NCI-H446 (cell line): Measurements from ENCODE around the gene UST.

Source experiments
- DNase-seq, 2 experiments: peaks; one replicate each; lab custom pipeline; 2025; lab: John Stamatoyannopoulos, UW

UST gene

DNA sequence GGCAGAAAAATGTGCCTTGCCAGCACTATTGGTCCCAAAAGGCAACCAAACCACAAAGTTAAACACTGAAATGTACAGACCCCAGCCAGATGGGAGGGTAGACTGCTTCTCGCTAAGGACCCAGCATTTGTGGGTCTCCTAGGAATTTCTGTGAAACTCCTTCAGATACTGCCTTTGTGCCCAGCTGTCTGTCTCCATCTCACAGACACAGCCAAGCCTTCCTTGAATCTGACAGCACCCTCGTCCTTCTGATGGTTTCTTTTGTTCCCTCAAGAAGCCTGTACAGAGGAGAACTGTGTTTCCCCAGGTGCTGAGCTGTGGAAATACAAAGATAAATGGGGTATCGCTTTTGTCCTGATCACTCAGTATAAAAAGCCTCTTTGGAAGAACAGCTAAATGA is 316.6 kb downstream of the UST start:
- DNase-seq, result no peak

DNA sequence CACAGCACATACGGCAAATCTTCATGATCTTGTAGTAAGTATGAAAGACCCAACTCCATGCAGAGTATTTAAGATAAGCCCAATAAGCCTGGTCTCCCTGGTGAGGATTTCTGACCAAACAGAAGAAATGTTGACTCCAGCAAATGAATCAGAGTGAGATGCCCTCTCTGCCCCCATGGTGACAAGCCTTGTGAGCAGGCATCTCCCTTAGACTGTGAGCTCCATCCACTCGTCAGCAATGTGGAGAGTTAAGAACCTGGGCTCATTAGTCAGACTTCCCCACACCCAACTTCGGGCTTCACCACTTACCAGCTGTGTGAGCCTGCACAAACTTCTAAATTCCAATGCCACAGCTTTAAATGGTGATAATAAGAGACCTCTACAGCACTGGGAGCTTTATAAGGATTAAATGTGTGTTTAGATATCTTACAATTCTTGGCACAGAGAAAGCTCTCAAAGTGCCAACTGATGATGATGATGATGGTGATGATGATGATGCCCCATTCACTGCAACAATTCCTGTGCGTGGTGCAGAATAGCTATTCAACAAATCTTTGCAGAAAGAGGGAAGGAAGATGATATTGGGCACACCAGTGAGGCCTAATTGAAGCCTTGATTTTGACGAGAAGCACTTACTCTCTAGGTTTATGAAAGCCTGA is 317.3 kb downstream of the UST start:
- no peak for DNase-seq

DNA sequence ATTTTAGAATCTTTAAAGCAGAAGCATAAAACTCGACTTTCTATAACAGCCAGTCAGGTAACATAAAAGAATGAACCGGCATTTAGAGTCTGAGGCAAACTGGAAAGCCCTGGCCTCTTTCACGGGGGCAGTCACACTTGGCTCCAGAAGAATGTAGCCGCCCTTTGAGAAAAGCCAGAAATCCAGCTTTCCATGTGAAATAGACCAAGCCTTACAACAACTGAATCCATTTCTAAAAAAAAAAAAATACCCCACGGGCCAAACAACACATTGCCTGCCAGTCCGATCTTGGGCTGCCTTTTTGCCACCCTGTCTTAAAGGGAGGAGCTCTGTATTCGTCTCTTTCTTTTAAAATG is 317.8 kb downstream of the UST start:
- DNase-seq, result no peak

DNA sequence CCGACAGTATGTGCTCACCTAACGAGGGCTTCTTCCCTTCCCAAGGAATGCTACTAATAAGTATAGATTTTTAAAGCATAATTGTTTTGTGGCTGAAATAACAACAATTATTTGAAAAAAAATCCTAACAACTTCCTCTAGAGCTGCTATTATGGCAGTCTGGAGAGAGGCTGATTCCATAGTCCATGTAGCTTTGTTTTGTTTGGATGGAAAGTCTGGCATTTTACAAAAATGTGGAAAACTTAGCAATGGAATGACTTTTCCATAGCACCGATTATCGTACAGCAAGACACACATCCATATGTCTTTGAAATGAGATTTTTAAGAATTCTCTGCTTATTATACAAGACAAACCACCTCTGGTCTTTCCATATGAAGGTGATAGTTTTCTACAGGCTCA is 318.3 kb downstream of the UST start:
- DNase-seq, result no peak

DNA sequence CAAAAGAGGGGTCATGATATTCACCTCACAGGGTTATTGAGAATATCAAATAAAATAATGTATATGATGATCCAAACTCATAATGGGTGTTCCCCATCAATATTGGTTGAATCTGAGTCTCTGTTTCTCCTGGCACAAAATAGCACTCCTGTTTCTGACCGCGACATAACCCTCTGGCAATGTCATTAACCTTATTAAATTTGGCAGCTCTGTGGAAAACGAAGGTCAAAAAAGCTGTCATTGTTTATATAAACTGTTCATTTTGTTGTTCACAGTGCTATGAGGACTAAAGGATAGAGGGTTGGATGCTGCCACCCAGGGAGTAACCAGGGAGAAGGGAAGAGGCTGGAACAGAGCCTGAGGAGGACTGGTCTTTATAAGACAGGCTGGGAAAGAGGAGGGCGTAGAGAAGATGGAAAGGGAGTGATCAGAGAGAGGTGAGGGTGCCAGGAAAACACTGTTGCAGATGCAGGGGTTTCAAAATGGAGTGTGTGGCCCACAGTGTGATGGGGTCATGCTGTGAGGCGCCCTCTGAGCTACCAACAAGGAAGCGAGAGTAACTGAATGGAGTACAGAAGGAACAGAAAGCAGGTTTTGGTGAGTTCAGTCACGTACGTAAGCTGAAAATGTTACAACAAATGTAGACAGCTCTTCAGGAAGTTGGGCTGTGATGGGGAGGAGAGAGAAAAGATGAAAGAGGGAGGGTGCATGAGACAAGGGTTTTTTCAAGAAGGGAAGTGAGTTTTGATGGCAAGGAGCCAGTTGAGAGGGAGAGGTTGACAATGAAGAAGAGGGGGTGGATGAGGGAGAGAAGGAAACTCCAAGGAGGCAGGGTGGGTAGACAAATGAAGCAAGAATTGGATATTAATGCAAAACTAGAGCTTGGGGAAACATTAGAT is 319.1 kb downstream of the UST start:
- DNase-seq, result no peak

DNA sequence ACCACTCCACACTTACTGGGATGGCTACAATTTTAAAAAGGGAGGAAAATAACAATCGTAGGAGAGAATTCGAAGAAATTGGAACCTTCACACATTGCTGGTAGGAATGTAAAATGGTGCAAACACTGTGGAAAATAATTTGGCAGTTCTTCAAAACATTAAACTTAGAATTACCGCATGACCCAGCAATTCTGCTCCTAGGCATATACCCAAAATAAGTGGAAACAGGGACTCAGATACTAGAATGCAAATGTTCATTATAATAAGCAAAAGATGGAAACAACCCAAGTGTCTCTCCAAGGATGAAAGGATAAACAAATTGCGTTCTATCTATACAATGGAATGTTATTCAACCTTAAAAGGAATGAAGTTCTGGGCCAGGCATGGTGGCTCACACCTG is 325.2 kb downstream of the UST start:
- DNase-seq, result no peak

DNA sequence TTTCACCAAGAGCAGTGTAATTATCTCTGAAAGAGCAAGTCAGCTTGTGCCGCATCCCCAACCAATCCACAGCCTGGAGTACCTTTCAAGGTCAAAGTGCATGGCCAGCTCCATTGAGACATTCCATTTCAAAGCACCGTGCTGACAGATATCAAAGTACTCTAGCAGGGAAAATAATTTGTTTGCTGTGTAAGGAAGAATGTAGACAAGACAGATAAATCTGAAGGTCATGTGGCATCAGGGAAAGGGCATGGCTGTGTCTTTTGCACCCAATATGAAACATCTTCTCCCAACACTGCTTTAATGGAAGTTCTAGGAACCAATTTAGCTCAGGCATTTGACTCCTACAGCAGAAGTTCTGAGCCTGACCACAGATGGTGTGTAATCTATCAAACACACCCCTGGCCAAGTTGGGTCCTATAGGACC is 328.0 kb downstream of the UST start:
- no peak for DNase-seq

DNA sequence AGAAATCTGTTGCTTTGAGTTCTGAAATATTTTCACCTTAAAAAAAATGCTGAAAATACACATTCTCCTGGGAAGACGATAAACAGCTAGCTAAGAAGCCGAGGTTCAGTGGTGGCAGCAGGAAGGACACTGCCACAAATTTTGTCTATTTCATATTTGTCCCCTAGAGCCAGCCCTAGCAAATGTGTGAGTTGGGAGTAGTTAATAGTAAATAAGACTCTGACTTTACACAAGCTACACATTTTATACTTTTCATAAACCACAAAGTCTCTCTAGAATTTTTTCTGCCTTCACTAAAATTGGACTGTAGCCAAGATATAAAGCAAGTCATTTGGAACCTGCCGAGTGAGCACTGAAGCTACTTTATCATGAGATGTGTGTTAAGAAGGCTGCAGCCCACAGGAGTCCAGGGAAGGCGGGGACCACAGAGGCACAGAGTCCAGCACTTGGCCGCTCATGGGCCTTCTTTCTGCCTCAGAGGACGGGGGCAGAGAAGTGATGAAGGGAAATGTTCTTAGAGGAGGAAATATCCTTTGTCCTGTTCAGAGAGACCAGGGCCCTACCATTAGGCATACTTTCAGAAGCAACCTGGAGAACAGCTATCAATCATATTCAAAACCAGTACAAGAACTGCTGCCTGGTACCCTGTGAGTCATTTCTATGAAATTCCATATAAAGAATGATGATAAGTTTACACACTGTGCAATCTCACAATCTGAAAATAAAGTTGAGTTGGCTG is 329.0 kb downstream of the UST start:
- DNase-seq, result no peak

DNA sequence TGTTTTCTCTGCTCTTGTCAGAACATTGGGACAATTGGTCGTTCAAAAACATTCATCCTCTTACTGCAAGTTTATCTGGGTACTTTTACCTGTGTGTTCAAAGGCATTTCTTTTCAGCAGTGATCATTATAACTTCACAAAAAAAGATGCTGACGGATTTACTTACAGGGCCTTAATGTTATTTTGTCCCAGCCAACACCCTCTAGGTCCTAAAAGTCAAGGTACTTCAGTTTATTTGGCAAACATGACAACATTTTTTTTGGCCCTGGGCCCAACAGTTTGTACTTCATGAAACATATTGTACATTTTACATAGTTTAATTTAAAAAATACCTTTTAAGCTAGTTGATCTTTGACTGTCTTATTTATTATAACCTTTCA is 329.5 kb downstream of the UST start:
- DNase-seq, result no peak

DNA sequence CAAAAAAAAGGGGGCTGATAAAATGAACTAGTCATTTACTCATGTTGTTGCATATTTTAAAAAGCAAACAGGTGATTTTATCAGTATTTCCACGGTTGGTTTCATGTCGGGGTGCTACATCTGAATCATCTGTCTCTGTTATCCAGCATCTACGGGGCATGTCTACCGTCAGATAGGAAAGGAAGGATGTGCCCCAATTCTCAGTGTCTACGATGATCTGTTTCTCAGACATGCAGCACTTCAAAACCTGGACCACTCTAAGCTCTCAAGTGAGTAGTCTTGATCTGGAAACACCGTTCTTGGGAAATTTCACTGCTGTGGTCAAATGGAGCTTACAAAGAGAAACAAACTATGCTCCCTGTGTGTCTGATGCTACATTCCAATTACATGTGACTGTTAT is 330.4 kb downstream of the UST start:
- DNase-seq, result no peak

DNA sequence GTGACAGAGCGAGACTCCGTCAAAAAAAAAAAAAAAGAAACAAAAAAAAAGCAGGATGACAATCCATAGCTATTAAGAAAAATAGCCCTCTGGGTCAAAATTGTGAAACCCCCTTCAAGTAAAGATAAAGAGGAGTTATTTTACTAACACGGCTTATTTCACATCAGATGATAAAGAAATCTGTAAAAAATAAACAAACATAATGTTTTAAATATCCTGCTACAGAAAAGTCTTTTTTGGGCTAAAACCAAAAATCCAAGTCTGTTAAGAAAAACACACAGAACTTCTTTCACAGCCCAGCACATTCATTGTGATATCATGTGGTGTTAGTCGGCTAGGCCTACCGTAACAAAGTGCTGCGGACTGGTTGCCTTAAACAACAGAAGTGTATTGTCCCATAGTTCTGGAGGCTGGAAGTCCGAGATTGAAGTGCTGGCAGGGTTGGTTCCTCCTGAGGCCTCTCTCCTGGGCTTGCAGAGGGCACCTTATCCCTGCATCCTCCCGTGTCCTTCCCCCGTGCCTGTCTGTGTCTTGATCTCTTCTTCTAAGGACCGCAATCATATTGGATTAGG is 331.5 kb downstream of the UST start:
- DNase-seq, result no peak

DNA sequence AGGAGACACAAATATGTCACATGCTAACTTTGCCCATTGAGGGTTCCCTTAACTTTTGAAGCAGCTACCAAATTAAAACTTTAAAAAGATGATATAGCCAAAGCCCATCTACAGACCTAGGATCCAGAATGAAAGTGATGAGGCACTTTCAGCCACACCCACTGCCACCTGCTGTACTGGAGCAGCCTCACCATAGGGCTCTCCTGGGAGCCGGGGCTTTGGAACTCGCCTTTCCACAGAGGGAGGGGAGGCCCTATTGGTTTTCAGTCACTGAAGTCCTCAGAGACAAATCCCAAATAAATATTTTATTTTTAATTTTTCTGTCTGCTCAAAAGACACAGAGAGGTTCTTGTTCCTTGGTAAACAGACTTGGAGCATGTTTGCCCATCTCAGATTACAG is 332.6 kb downstream of the UST start:
- no peak for DNase-seq

DNA sequence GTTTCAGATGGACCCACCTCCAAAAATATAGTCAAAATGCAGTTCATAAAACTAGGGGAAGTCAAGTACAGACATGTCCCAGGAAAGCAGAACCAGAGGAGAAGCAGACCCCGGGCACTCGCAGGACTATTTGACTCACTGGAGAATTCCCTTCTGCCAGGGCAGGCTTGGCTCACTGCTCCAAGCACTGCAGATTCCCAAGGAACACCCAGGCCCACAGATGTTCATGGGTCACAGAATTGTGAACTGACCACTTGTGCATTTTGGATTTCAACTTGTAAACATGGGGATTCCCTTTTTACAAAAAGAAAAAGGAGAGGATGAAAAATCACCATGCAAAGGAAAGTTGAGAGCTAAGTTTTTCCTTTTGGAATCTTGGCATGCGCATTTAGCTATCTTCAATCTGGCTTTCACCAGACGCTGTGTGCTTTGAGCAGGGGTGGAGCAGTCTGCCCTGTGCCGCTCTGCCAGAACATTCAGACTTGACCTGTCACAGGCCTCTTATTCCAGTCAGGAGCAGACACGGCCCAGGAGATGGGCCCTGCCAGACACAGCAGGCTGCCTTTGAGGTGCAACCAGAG is 333.2 kb downstream of the UST start:
- DNase-seq, result no peak

DNA sequence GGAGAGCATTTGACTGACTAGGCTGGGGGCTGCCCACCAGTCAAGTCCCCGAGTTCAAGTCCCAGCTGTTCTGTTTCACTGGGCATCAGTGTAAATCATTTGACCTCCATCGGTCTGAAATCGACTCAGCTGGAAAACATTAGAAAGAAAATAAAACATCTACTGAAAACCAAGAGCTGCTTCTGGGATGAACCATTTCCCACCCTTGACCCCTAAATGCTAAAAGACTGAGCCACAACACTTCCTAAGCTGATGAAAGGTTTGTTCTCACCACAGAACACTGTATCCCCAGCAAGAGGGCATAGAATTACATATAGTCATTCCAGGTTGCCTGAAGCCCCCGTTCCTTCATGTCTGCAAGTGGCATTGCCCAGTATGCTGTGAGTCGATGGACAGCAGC is 333.7 kb downstream of the UST start:
- no peak for DNase-seq

DNA sequence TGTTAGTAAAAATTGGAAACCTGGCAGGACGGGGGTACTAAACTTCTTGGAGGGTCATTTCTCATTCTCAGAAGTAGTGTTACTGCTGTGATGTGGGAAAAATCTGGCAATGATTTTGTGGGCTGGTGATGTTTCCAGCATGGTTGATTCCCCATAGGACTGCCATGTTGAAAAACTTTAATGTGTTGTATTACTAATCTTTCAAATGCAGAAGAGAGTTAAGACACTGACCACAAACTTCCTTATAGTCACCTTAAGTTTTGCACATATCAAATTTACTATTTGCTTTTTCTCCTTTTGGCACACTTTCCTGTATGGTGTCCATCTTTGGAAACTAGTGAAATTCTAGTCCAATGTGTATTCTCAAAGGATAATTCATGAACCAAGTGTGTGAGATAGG is 334.5 kb downstream of the UST start:
- DNase-seq, result no peak

DNA sequence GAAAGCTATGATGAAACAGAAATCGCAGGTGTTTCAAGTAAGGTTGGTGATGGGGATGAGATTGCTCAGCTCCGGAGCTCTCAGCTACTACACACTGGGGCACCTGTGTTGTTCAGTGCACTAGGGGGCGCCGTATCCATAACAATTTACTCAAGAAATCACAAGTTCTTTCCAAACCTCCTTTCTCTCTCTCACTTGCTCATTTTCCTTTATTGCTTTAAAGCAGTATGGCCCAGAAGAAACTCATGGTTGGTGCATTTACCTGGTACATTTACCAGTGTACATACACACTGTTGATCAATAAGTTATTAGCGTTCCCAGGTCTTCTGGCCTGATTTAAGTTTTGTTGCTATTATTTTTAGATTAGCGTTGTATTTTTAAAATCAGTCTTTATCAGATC is 335.5 kb downstream of the UST start:
- DNase-seq, result peak; percentile 2 to 28

DNA sequence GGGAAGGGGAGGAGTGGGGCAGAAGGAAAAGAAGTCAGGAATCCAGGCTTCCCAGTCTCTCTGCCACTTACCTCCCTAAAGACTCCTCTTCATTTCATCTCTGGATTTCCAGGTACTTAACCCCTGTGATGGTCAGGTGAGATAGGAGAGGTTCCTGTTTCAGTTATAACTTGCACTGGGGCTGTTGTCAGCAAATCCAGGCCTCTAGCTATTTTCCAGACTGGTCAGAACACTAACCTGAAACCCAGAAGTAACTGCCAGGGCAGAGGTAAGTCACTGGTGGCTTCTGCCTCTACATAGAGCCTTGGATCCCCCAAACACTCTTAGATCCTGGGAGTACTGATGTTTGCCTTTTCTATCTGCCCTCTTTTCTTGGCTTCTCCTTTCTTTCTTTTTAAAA is 337.2 kb downstream of the UST start:
- no peak for DNase-seq

DNA sequence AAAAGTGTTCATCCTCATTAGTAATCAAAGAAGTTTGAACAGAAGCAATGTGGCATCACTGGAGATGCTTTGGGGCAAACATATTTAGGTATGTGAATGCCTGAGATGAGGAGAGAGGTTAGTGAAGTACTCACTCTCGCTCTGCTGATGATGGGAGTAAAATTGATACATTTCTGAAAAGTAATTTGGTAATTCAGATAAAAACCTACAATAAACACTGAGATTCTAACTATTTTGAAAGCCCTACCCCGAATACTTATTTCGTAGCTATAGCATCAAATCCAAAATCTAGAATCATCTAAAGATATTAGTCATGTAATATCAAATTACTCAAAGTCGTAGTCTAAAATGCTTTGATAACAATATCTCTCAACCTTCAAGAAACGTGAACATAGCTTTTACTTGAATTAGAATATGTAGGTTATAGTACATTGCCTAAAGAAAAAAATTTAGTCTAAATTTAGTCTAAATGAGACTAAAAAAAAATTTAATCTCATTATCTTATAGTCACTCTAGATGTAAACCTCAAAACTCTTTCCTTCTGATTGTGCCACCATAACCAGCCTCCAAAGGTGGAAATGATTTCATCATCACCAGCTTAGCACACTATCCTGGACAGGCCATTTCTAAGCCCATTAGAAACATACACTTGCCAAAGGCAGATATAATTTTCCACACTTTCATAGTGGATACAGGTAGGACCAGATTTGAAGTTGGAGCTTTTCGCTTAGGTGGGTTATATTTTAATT is 338.2 kb downstream of the UST start:
- DNase-seq, result no peak

DNA sequence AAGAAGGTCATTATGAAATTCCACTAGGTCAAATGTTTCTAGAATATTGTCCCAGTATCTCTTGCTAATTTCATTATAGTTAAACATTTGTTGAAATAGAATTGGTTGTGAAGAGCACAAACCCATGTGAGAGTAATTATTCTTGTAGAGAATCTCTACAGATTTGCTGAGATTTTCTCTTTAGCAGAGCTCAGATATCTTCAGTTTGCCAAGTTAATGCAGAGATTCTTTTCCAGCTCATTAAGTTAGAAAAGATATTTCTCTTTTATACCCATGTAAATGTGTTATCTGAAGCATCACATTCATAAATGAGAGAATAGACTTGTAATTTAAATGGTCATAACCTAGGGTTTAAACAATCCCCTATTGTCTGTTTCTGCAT is 338.7 kb downstream of the UST start:
- no peak for DNase-seq

DNA sequence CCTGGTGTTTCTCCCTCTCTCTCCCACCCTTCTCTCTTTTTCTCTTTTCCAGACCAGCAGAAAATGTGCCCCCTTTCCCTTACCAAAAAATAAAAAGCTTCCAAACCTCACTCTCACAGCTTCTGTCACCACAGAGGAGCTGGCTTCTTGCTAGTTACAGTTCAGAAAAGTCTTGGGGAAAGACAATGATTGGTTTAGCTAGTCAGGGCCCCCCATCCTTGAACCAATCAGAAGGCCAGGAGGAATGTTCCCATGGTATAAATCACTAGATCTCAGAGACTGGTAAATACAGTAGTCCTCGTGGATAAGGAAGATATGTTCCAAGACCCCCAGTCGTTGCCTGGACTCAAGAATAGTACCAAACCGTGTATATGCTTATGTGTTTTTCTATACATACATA is 339.5 kb downstream of the UST start:
- no peak for DNase-seq

DNA sequence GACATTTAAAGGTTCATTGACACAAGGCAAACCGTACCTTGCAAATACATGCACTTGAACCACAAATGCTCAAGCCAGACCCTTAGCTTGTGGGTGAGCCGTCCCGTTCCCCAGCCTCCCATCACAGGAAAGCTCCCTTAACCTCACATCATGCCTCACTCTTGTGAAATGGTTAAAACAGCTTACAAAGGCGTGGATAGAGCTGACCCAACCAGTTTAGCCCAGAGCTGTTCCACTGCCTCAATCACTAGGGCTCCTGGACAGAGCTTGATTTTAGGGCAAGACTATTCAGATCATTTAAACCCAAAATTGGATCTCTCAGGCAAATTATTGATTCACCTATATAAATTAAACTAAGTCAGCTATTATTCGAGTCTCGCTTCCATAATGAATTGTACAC is 341.1 kb downstream of the UST start:
- no peak for DNase-seq

DNA sequence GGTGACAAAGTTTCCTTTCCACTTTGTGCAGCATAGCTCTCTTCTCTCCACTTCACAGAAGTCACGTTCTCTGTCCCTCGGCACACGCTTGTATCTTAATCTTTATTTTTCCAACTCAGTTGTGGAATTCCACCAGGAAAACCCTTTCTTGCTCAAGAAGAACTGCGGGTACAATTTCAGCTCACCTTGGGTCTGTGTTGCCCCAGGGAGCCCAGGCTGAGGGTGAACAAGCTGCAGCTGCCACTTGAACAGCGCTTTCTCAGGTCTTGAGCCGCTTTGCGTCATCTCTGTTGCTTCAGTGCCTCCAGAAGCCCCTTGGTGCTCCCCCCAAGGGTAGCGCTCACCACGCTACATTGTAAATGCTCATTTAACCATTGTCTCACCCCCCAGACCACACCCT is 341.5 kb downstream of the UST start:
- no peak for DNase-seq
